ENCODE results near the gene ENG. TPM values are rescaled to one million over a fixed set of nuclear protein-coding genes. Genes with fewer than 3 reads are reported as not detected.

ENG gene
- polyA plus RNA-seq, 1 of the 3 experiments (the other 2 are of a cell fraction) = 18.8 TPM

GRCh38 chr9:127776195-127776923 is 78.1 kb downstream of the ENG start:
- no peaks in the 10 kb centered on the region for H3K9me2 ChIP-seq
- no peaks in the 10 kb centered on the region for H3K79me2 ChIP-seq (ENCODE audit: insufficient read depth)
- 84% methylated on average over 13 of the region's 15 CpGs for WGBS (ENCODE audit: low lambda C conversion rate)
- no peak overlapping the region for H3K4me3 ChIP-seq (ENCODE audit: low read depth in 2 of 2, low read length in 1 of 2)
- H3K4me2 ChIP-seq = no peak overlapping the region
- H3K4me1 ChIP-seq (ENCODE audit: control insufficient read depth in 1 of 2, insufficient read depth in 2 of 2, low read depth in 1 of 2, low read length in 1 of 2) = peaks cover 0 to 21% of the 10 kb centered on the region in 2 experiments; a peak in 1 of 4 replicates
- DNase-seq = peak; percentile 69
- H3K27me3 ChIP-seq (ENCODE audit: insufficient read depth) = no peaks in the 10 kb centered on the region
- ChIA-PET POLR2A (no interaction called here), CTCF (interaction anchor here (0.6 to 7.4 kb wide), 3 partner anchors 8 to 501 kb away, joined by 3 to 36 read pairs (median 20); partner anchors contain the start of gene TOR2A)
- no peaks in the 10 kb centered on the region for H3K9me3 ChIP-seq
- H3F3A ChIP-seq (replicated peaks; ENCODE audit: insufficient read depth) = no peaks in the 10 kb centered on the region
- TF ChIP-seq FOSL2 (IDR thresholded peaks at IDR 0.05; ENCODE audit: borderline replicate concordance, low read depth) = no peak
- no peak for TF ChIP-seq PBX3 (IDR thresholded peaks at IDR 0.05)
- no peak for TF ChIP-seq RAD21 (IDR thresholded peaks at IDR 0.05; ENCODE audit: low read length)
- no peak for TF ChIP-seq EZH2phosphoT487 (IDR thresholded peaks at IDR 0.05; ENCODE audit: borderline replicate concordance, low read depth)
- TF ChIP-seq CHD2 (IDR thresholded peaks at IDR 0.05; ENCODE audit: low read length, partially characterized antibody) = no peak
- TF ChIP-seq, protein P1, sequence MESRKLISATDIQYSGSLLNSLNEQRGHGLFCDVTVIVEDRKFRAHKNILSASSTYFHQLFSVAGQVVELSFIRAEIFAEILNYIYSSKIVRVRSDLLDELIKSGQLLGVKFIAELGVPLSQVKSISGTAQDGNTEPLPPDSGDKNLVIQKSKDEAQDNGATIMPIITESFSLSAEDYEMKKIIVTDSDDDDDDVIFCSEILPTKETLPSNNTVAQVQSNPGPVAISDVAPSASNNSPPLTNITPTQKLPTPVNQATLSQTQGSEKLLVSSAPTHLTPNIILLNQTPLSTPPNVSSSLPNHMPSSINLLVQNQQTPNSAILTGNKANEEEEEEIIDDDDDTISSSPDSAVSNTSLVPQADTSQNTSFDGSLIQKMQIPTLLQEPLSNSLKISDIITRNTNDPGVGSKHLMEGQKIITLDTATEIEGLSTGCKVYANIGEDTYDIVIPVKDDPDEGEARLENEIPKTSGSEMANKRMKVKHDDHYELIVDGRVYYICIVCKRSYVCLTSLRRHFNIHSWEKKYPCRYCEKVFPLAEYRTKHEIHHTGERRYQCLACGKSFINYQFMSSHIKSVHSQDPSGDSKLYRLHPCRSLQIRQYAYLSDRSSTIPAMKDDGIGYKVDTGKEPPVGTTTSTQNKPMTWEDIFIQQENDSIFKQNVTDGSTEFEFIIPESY (IDR thresholded peaks at IDR 0.05; ENCODE audit: borderline replicate concordance, low read depth) = no peak
- TF ChIP-seq RXRA (IDR thresholded peaks at IDR 0.05; ENCODE audit: borderline replicate concordance, low read depth) = no peak
- TF ChIP-seq, protein P2, sequence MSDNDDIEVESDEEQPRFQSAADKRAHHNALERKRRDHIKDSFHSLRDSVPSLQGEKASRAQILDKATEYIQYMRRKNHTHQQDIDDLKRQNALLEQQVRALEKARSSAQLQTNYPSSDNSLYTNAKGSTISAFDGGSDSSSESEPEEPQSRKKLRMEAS (IDR thresholded peaks at IDR 0.05; ENCODE audit: low read depth) = no peak
- no peak for TF ChIP-seq TAF1 (IDR thresholded peaks at IDR 0.05; ENCODE audit: borderline replicate concordance, low read depth, low read length)
- no peak for TF ChIP-seq GATA2 (CRISPR knock-in tag; IDR thresholded peaks at IDR 0.05)
- no peak overlapping the region for H3K9ac ChIP-seq
- no peaks in the 10 kb centered on the region for H3K36me3 ChIP-seq (replicated peaks in 1 of 2; ENCODE audit: control insufficient read depth in 1 of 2, insufficient read depth in 2 of 2, low read length in 1 of 2)
- H3K27ac ChIP-seq (ENCODE audit: low read depth in 2 of 2, low read length in 1 of 2) = no peak overlapping the region
- no peaks in the 10 kb centered on the region for H4K20me1 ChIP-seq (ENCODE audit: insufficient read depth)
- H2AFZ ChIP-seq (ENCODE audit: low read depth) = no peak overlapping the region

DNA sequence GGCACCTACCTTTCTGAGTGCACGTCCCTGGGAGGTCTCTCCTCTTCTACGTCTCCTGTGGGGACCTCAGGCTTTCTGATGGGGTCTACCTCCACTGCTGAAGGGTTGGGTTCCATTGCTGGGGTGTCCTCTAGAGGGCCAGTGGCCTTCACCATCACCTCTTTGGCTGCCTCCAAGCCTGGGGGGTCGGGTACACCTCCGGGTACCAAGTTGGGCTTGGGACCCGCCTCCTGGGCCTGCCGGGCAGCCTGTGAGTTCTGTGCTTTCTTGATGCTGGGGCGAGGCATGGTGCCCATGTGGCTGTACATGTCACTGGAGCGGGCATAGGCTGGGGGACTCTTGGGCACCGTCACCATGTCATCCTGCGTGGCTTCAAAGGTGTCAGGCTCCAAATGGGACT is 80.5 kb downstream of the ENG start:
- H3K79me2 ChIP-seq (ENCODE audit: insufficient read depth) = no peaks in the 10 kb centered on the region
- H3K36me3 ChIP-seq (replicated peaks in 1 of 2; ENCODE audit: control insufficient read depth in 1 of 2, insufficient read depth in 2 of 2, low read length in 1 of 2) = no peaks in the 10 kb centered on the region
- WGBS (ENCODE audit: low lambda C conversion rate) = 76% methylated on average over 10 of the region's 10 CpGs
- TF ChIP-seq GABPA (IDR thresholded peaks at IDR 0.05; ENCODE audit: low read depth) (no peak), EZH2phosphoT487 (IDR thresholded peaks at IDR 0.05; ENCODE audit: borderline replicate concordance, low read depth) (no peak), ELF1 (IDR thresholded peaks at IDR 0.05) (no peak), CHD2 (IDR thresholded peaks at IDR 0.05; ENCODE audit: low read length, partially characterized antibody) (no peak), TAF1 (IDR thresholded peaks at IDR 0.05; ENCODE audit: borderline replicate concordance, low read depth, low read length) (no peak), EP300 (IDR thresholded peaks at IDR 0.05; ENCODE audit: borderline replicate concordance in 1 of 2, low read depth in 1 of 2, low read length in 1 of 2) (no peak), FOSL2 (IDR thresholded peaks at IDR 0.05; ENCODE audit: borderline replicate concordance, low read depth) (no peak), RXRA (IDR thresholded peaks at IDR 0.05; ENCODE audit: borderline replicate concordance, low read depth) (no peak), NRF1 (IDR thresholded peaks at IDR 0.05; ENCODE audit: low read depth, low read length) (no peak), NFIC (IDR thresholded peaks at IDR 0.05; ENCODE audit: borderline replicate concordance) (no peak), RFX5 (IDR thresholded peaks at IDR 0.05; ENCODE audit: low read length) (no peak), SIN3A (IDR thresholded peaks at IDR 0.05; ENCODE audit: borderline replicate concordance, low read depth, low read length) (no peak), GATA2 (CRISPR knock-in tag; IDR thresholded peaks at IDR 0.05) (no peak)
- TF ChIP-seq, protein P1 (IDR thresholded peaks at IDR 0.05; ENCODE audit: borderline replicate concordance, low read depth) = no peak
- H3K4me2 ChIP-seq = no peak overlapping the region
- H2AFZ ChIP-seq (ENCODE audit: low read depth) = no peak overlapping the region
- peaks cover 0 to 14% of the 10 kb centered on the region in 2 experiments; a peak in 1 of 4 replicates for H3K4me1 ChIP-seq (ENCODE audit: control insufficient read depth in 1 of 2, insufficient read depth in 2 of 2, low read depth in 1 of 2, low read length in 1 of 2)
- no peaks in the 10 kb centered on the region for H3K9me2 ChIP-seq
- H3K9ac ChIP-seq = no peak overlapping the region
- H3K27ac ChIP-seq (ENCODE audit: low read depth in 2 of 2, low read length in 1 of 2) = no peak overlapping the region
- CTCF ChIA-PET = interaction anchor here (1.0 to 7.4 kb wide), 3 partner anchors 11 to 39 kb away, joined by 6 to 36 read pairs (median 20); partner anchors contain the start of gene TOR2A
- no peak for DNase-seq
- POLR2A ChIA-PET = no interaction called here
- no peaks in the 10 kb centered on the region for H4K20me1 ChIP-seq (ENCODE audit: insufficient read depth)
- no peaks in the 10 kb centered on the region for H3K27me3 ChIP-seq (ENCODE audit: insufficient read depth)
- H3K4me3 ChIP-seq (ENCODE audit: low read depth in 2 of 2, low read length in 1 of 2) = no peak overlapping the region
- H3K9me3 ChIP-seq = no peaks in the 10 kb centered on the region
- no peaks in the 10 kb centered on the region for H3F3A ChIP-seq (replicated peaks; ENCODE audit: insufficient read depth)

All from SK-N-SH (cell line).